HL-60/S4 treated with phorbol 12-myristate 13-acetate at 8.2 ng/mL for 4 days and 3 days (cell line): ENCODE measurements around the gene SGF29.
"Not testable (repeated sequence)": the region's sequence is repeated elsewhere in the genome, so short reads cannot be mapped to it uniquely, and the experiment has no call there.

ENCODE experiments used
- in situ Hi-C: fragments of 300-500 bp; cut with MboI; formaldehyde crosslinking; loops from 2 replicates; pipeline ENCODE4 v1.15.0; 2022; ENCODE audit warnings: low sequenced_read_pairs

Gene SGF29

DNA sequence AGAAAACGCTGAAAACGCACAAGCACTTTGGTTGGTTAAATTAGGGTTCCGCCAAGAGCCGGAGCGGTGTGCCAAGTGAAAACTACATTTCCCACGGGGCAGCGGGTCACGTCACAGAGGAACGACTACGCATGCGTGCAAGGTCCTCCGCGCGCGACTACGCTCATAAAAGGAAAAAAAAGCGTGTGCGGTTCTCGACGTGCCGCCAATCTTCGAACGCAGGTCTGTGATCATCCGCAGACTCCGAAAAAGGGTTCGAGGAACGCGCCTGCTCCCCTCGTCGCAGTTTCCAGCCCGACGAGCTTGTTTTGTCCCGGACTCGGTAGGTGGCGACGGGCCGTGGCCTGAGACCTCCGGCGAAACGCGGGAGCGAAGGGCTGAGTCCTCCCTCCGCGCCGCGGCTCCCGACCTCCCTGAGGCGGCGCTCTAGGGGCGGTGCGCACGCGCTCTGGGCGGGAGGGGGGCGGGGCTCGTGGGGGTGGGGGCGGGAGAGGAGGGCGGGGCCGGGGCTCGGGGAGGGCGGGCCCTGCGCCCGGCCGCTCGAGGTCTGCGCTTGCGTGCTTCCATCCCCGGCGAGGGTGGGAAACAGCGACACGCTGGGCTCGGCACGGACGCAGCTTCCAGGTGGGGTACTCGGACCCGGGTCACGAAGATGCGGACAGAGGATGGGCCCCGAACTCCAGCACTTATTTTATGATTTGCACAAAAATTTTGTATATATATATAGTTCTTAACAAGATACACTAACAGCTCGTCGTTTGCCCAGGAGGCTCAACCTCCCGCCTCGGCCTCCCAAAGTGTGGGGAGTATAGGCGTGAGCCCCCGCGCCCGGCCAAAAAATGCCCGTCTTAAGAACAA is at the start of gene SGF29:
Gene SGF29 (plus strand): TSS at position 145 of the 858 bp plus-strand sequence. CDS start 27,150 bp downstream, outside the sequence.
- in situ Hi-C loops: no loop called here

- in situ Hi-C loops: no loop called here
Measured at GRCh38 chr16:28504707-28505404, 48.9 kb upstream of the SGF29 start.

DNA sequence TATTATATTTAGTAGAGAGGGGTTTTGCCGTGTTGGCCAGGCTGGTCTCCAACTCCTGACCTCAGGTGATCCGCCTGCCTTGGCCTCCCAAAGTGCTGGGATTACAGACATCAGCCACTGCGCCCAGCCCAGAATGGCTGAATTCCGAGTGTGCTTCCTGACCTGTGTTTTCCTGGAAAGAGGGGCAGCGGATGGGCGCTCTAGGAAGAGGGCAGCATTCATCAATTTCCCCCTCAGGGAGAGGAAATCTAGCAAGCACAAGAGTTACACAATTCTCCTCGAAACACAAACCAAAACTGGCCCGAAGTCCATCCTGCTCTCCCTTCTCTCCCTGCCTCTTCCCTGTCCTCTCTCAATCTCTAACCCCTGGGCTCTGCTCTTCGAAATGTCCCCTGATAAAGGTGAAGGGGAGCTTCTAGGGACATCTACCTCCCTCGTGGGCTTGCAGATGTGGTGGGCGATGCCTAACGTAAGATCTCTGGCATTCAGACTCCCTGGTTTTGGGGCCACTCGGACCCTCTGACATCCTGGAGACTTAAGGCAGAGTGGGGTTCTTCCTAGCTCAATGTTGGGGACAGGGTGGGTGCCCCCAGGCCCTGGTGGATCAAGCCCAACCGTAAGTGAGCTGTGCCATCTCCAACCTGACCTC is 48.1 kb upstream of the SGF29 start:
- in situ Hi-C loops: no loop called here

GRCh38 chr16:28511031-28511430 is 42.7 kb upstream of the SGF29 start:
- in situ Hi-C loops: no loop called here

- in situ Hi-C loops: no loop called here
Measured at GRCh38 chr16:28511801-28512789, 41.6 kb upstream of the SGF29 start.

GRCh38 chr16:28513484-28514181 is 40.1 kb upstream of the SGF29 start:
- in situ Hi-C loops: no loop called here

- in situ Hi-C loops: no loop called here
Measured at GRCh38 chr16:28514246-28514645, 39.5 kb upstream of the SGF29 start.

DNA sequence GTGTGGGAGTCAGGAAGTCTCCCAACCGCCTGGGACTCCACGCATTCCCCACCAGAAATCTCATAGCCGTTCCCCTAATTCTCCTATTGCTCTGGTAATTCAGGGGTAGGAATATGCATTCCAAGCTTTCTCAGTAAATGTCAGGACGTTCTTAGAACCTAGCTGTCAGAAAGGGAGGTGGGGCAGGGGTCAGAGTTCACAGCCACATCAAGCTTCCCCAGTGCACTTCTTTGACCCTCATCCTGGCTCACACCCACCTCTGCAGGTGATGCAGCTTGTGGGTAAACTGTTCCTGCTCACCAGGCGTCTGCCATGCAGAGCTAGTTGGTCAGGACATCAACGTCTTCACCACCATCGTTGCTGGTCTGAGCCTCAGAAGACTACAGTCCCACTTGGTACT is 33.0 kb upstream of the SGF29 start:
- in situ Hi-C loops: no loop called here

DNA sequence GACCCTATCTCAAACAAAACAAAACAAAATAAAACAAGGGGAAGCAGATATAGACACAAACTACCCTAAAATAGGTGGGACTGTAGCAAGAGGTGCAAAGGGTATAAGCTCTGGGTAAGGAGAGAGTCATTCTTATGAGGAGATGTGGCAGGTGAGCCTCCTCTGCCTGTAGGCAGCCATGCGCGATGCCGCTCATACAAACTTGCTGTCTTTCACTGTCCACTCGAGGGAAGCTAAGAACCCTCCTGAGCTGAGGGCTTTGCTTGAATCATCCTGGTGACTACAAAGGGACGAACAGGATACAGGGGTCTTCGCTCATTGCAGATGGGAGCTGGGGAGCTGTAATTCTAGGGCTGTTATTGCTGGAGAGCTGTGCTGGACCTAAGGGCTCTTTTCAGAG is 32.3 kb upstream of the SGF29 start:
- in situ Hi-C loops: no loop called here

- in situ Hi-C loops: no loop called here
Measured at GRCh38 chr16:28522792-28523191, 30.9 kb upstream of the SGF29 start.

DNA sequence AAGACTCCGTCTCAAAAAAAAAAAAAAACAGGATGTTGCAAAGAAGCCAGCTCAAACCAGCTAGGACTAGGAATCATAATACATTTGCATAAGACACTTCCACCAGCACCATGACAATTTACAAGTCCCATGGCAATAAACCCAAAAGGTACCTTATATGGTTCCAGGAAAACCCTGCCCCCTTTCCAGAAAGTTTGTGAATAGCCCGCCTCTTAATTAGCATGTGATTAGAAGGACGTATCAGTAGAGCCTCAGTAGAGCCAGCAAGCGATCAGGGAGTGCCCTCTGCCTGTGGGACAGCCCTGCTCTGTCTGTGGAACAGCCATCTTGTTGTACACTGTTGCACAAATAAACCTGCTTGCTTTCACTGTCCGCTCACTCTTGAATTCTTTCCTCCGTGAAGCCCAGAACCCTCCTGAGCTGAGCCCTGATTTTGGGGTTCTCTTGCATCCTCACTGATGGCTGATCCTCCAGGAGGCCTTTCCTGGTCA is 29.0 kb upstream of the SGF29 start:
- in situ Hi-C loops: no loop called here

DNA sequence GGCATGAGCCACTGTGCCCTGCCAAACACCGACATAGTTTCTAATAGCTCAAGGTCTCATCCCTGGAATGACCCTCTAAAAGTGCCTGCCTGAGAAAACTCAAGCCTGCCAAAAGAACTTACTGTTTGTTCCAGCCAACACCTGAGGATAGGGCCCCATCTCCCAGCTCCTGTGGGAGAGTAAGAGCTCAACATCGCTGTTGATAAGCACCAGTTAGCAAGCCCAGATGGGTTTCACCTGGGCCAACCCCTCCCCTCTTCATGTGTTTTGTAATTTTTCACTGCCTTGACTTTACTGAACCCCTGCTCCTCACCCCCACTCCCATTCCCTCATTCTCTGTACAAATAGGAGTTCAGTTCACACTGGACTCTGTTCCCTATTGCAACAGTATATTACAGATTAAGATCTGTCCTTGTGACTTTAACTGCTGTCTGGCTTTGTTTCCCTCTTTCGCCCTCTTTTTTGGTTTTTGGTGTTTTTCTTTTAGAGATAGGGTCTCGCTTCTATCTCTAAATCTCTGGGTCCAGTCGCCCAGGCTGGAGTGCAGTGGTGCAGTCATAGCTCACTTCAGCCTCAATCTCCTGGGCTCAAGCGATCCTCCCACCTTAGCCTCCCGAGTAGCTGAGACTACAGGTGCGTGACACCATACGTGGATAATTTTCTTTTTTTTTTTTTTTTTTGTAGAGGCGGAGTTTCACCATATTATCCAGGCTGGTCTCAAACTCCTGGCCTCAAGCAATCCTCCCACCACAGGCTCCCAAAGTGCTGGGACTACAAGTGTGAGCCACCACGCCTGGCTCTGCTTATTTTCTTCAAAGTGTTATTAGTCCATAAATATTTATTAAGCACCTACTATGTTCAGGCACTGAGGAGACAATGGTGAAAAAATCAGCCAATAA is 27.3 kb upstream of the SGF29 start:
- in situ Hi-C loops: no loop called here

DNA sequence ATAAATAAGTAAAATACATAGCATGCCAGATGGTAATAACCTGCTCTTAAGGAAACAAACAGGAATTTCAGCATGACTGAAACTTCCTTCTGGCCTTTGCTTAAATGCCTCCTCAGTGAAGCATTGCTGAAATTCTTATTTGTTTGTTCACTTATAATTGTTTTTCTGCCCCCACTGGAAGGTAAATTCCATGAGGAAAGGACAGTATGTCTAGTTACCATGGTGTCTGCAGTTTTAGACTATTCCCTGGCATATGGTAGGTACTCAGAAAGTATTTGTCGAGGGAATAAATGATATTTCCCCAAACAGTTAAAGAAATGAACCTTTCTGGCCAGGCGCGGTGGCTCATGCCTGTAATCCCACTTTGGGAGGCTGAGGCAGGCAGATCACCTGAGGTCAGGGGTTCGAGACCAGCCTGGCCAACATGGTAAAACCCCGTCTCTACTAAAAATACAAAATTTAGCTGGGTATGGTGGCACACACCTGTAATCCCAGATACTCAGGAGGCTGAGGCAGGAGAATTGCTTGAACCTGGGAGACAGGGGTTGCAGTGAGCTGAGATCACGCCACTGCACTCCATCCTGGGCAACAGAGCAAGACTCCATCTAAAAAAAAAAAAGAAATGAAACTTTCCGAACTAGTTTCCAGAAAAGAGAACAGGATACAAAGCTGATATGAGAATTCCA is 26.5 kb upstream of the SGF29 start:
- in situ Hi-C loops: not testable (repeated sequence)

- in situ Hi-C loops: no loop called here
Measured at GRCh38 chr16:28527985-28528384, 25.7 kb upstream of the SGF29 start.

DNA sequence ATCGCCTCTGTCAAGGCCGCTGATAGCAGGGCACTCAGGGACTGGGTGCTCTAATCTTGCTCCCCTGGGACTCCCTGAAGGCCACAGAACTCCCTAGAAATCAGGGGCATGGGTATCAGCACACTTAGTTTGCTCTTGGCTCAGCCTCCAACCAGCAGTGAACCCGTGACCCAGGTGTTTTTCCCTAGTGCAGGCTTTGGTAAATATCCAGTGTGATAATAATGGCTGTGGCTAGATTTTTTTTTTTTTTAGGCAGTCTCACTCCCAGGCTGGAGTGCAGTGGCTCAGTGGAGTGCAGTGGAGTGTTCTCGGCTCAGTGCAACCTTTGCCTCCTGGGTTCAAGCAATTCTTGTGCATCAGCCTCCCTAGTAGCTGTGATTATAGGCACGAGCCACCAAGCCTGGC is 25.3 kb upstream of the SGF29 start:
- in situ Hi-C loops: no loop called here

GRCh38 chr16:28529124-28529523 is 24.6 kb upstream of the SGF29 start:
- in situ Hi-C loops: no loop called here

GRCh38 chr16:28531777-28532744 is 21.7 kb upstream of the SGF29 start:
- in situ Hi-C loops: no loop called here
